HG03558 (cell line): ENCODE results near the gene HOXC5.

Source experiments
- ATAC-seq: cut with Tn5 transposase; IDR thresholded peaks from one replicate; pipeline ENCODE4 v1.9.1; 2021; ENCODE audit warnings: moderate number of reproducible peaks; ENCODE audit not compliant: unreplicated experiment; ENCODE audit errors: extremely low read depth

Gene HOXC5

DNA sequence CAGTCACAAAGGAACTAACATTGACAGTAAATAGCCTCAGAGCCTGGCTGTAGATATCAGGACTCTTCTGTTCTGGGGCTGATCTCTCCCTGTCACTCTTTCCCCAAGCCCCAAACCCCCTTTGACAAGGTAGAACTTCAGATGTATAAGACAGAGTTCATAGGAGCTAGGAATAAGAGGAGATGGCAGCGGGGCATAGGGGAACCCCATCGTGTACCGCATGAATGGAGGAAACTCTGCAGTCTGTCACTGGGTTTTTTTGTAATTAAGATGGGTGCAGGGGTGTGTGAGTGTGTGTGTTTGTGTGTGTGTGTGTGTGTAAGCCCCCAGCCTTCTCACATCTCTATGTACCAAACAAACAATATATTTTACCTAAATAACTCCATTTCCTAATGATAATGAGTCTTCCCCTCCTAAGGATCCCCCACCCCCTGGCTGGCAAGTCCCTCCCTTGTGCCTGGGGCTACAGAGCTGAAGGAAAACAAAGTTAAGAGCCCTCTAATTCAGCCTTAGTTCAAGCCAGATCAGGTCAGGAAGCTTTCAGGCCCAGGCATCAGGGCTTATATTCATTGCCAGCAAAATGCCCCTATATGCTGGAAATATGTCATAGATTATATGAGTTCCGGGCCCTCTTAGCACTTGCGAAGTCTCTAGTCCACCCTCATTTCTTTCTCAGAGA lies 11.7 kb downstream of the HOXC5 start:
- ATAC-seq, result no peak

- no peak for ATAC-seq
Observed at GRCh38 chr12:54045401-54045800, 12.6 kb downstream of the HOXC5 start.

- ATAC-seq, result no peak
Observed at GRCh38 chr12:54045868-54046521, 13.1 kb downstream of the HOXC5 start.

- ATAC-seq, result no peak
Observed at GRCh38 chr12:54046809-54047159, 13.9 kb downstream of the HOXC5 start.

DNA sequence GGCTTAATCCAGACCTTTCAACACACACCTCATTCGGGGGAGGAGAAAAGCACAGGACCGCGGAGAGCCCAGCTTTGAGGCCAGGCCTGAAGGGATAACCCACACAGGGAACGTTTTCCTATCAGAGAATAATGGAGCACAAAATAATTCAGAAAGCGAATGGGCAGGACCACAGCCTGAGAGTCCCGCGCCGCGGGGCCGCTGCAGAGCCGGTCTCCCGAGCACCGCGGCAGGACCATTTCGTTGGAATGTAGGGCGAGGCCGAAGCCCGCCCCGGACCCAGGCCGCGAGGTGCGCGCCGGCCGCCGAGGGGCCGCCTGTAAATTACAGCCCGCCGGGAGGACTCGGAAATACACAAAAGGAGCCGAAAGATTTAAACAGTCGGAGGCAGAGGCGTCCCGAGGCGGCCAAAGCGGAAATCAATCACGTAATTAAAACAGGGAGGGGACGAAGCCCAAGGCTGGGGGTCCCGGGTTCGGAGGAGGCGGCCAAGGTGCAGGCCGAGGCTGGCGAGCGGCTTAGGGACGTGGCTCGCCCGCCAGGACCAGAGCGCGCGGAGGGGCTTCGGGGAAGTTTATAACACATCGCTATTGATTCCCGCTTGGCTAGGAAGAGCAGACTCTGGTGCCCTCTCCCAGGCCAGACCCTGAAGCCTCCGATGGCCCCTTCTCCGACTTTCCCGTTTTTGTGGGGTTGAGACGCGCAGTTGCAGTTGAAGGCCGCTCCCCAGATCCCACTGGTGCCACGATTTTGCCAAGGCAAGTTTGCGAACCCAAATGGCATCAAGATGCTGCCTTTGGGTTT lies 14.5 kb downstream of the HOXC5 start:
- no peak for ATAC-seq

DNA sequence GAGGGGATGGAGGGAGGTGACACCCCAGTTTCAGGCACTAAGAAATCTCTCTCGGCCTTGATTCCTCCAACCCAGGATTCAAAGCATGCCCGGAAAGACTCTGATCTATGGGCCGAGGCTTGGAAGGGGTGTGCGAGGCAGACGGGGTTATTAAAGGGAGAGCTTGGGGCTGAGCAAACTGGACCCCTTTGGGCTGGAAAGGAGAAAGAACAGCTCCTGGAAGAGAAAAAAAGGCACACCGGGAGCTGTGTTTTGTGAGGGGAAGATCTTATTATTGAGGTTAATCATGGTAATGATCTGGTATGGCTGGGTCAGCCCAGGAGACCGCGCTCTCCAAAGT lies 15.1 kb downstream of the HOXC5 start:
- ATAC-seq, result no peak

GRCh38 chr12:54048406-54049093 lies 15.7 kb downstream of the HOXC5 start:
- ATAC-seq, result no peak

DNA sequence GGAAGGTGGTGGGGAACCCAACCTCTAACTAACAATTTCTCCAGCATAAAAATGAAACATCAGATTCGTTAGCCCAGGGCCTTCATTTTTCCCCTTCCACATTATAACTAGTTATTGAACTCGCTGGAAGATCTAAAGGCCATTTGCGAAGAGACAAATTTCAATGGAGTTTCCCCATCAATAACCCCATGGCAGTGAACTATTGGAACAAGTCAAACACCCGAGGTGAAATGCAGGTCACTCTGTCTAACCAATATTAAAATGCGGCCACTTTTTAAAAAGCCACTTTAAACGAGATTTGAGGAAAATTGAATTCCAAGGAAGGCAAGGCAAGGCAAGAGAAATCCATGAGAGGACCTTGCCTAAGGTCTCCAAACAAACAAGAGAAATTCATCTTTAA lies 16.3 kb downstream of the HOXC5 start:
- no peak for ATAC-seq

GRCh38 chr12:54050482-54050810 lies 17.6 kb downstream of the HOXC5 start:
- ATAC-seq, result no peak

- no peak for ATAC-seq
Observed at GRCh38 chr12:54051026-54051842, 18.4 kb downstream of the HOXC5 start.

DNA sequence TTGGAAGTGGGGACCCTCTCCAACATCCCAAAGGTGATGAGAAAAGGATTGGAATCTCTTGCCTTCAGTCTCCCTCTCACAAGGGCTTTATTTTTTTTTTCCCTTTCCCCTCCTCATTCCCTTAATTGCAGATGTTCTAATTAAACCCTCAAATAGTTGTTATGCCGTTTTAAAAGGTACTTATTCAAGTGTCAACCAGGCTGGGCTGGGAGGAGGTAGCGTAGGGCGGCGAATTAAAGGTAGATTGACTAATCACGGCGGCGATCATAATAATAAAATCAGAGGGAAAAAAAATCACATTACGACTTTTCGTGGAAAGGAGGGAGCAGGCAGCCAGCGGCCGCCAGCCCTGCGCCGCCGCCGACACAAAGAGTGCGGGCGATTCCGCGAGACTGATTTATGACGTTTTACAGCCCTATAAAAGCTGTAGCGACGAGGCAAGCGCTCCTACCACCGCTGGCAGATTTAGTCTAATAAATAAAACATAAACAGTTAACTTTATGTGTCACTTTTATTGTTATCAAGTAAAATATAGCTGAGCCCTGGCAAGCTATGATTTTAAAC lies 19.1 kb downstream of the HOXC5 start:
- no peak for ATAC-seq

GRCh38 chr12:54052438-54053002 lies 19.7 kb downstream of the HOXC5 start:
- ATAC-seq, result no peak

GRCh38 chr12:54053003-54053750 lies 20.3 kb downstream of the HOXC5 start:
- peak; percentile 46 for ATAC-seq

DNA sequence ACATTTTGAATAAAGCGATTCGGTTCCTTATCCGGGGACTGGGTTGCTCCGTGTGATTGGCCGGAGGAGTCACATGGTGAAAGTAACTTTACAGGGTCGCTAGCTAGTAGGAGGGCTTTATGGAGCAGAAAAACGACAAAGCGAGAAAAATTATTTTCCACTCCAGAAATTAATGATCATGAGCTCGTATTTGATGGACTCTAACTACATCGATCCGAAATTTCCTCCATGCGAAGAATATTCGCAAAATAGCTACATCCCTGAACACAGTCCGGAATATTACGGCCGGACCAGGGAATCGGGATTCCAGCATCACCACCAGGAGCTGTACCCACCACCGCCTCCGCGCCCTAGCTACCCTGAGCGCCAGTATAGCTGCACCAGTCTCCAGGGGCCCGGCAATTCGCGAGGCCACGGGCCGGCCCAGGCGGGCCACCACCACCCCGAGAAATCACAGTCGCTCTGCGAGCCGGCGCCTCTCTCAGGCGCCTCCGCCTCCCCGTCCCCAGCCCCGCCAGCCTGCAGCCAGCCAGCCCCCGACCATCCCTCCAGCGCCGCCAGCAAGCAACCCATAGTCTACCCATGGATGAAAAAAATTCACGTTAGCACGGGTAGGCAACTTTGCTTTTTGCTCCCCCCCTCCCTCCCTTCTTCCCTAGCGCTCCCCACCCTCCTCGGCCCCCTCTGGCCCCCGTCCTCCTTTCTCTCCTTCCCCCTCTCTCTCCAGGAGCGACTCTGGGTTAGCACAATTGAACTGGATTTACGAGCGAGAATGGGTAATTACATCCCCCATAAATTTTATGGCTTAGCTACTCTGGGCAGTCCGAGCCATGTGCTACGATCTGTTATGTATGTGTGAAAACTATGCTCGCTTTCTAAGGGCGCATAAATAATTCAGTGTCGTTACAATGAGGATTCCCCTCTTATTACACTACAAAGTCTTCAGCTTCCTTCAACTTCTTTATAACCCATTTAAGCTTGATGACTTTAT lies 21.2 kb downstream of the HOXC5 start, which contains the start of gene HOXC4:
HOXC4 (plus strand) TSS at position 85 of the 991 bp plus-strand sequence; CDS start at position 173, 88 bp downstream.
- no peak for ATAC-seq

GRCh38 chr12:54054742-54055194 lies 21.9 kb downstream of the HOXC5 start:
- ATAC-seq, result no peak

DNA sequence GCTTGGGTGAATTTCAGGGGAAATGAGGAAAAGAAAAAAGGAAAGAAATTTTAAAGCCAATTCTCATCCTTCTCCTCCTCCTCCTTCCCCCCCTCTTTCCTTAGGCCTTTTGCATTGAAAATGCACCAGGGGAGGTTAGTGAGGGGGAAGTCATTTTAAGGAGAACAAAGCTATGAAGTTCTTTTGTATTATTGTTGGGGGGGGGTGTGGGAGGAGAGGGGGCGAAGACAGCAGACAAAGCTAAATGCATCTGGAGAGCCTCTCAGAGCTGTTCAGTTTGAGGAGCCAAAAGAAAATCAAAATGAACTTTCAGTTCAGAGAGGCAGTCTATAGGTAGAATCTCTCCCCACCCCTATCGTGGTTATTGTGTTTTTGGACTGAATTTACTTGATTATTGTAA lies 22.7 kb downstream of the HOXC5 start:
- no peak for ATAC-seq

DNA sequence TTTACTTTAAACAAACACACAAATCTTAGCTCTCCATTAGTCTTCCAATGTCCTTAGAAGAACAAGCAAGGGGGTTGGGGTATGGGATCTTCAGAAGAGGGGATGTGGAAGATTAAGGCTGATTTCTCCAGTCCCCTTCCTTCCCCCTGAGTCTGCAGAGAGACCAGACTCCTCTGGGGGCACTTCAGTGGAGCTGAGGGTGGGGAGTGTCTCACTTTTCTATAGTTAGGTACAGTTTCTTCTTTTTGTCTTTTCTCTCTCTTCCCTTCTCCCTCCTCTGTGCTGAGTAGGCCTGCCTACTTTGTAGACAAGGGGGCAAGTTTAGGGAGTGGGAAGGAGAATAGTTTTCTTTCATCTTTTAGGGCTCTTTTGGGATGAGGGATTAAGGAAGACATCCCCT lies 23.3 kb downstream of the HOXC5 start:
- ATAC-seq, result no peak
